ENCODE results near the gene CHCHD6. TPM values are rescaled to one million over a fixed set of nuclear protein-coding genes. Genes with fewer than 3 reads are reported as not detected.

The CHCHD6 gene
- total RNA-seq, 1 donor from 2014 or later, result 17.2 TPM

DNA sequence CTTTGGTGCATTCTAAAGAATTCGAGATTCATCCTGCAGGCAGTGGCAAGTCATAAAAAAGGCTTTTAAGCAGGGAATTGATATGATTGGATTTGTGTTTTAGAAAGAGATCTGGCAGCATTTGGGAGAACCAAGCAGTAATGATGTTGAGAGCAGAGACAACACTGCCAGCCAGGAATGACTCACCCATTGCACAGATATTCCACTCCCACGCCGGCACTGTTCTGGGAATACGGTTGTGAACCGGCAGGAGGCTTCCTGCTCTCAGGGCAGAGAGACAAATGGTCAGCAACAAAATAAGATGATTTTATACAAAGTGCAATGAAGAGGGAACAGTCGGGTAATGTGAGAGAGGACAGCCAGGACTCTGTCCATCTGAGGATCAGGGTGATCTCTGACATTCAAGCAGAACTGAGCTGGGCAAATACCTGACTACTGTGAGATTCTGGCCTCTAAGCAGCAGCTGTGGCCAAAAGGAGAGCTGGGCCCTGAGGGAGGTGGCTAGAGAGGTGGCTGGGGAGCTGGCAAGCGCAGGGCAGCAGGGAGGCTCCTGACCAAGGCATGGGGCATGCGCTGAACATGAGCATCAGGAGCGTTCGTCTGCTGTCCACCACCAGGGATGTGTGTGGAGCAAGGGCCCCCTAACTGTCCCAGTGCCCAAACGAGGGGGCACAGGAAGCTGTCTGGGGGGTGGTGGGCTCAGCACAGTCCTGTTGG, 222.8 kb downstream of the CHCHD6 start:
- Mint-ChIP-seq H3K27ac (ENCODE audit: unreplicated experiment) (no peak overlapping the region), H3K4me3 (ENCODE audit: unreplicated experiment) (peak overlapping the region; percentile 1), H3K9me3 (ENCODE audit: unreplicated experiment) (no peaks in the 10 kb centered on the region), H3K36me3 (ENCODE audit: unreplicated experiment) (no peaks in the 10 kb centered on the region), H3K4me1 (ENCODE audit: low read depth, unreplicated experiment) (peaks cover 37% of the 10 kb centered on the region), H3K27me3 (ENCODE audit: unreplicated experiment) (peaks cover 5% of the 10 kb centered on the region)
- TF ChIP-seq, protein P1, sequence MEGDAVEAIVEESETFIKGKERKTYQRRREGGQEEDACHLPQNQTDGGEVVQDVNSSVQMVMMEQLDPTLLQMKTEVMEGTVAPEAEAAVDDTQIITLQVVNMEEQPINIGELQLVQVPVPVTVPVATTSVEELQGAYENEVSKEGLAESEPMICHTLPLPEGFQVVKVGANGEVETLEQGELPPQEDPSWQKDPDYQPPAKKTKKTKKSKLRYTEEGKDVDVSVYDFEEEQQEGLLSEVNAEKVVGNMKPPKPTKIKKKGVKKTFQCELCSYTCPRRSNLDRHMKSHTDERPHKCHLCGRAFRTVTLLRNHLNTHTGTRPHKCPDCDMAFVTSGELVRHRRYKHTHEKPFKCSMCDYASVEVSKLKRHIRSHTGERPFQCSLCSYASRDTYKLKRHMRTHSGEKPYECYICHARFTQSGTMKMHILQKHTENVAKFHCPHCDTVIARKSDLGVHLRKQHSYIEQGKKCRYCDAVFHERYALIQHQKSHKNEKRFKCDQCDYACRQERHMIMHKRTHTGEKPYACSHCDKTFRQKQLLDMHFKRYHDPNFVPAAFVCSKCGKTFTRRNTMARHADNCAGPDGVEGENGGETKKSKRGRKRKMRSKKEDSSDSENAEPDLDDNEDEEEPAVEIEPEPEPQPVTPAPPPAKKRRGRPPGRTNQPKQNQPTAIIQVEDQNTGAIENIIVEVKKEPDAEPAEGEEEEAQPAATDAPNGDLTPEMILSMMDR (IDR thresholded peaks at IDR 0.05; ENCODE audit: partially characterized antibody, unreplicated experiment), result no peak
- no peak for DNase-seq

DNA sequence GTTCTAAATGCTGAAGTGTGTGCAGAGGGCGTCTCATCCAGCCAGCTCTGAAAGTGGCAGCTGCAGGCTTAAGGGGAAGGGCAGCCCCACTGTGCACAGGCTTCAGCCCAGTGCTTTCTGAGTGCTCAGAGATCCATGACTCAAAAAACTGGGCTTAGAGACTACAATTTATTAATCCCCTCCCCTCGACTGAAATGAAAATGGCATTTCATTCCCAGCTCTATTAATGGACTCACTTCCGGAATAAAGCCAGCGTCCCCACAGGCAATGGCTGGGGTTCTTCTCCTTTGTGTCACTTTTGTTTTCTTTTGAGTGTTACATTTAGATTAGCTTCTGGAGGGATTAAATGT, 223.3 kb downstream of the CHCHD6 start:
- TF ChIP-seq, protein P1 (IDR thresholded peaks at IDR 0.05; ENCODE audit: partially characterized antibody, unreplicated experiment), result no peak
- H3K36me3 Mint-ChIP-seq (ENCODE audit: unreplicated experiment), result no peaks in the 10 kb centered on the region
- no peak for DNase-seq
- no peak overlapping the region for H3K4me3 Mint-ChIP-seq (ENCODE audit: unreplicated experiment)
- no peaks in the 10 kb centered on the region for H3K9me3 Mint-ChIP-seq (ENCODE audit: unreplicated experiment)
- H3K4me1 Mint-ChIP-seq (ENCODE audit: low read depth, unreplicated experiment), result peaks cover 39% of the 10 kb centered on the region
- peaks cover 6% of the 10 kb centered on the region for H3K27me3 Mint-ChIP-seq (ENCODE audit: unreplicated experiment)
- no peak overlapping the region for H3K27ac Mint-ChIP-seq (ENCODE audit: unreplicated experiment)

DNA sequence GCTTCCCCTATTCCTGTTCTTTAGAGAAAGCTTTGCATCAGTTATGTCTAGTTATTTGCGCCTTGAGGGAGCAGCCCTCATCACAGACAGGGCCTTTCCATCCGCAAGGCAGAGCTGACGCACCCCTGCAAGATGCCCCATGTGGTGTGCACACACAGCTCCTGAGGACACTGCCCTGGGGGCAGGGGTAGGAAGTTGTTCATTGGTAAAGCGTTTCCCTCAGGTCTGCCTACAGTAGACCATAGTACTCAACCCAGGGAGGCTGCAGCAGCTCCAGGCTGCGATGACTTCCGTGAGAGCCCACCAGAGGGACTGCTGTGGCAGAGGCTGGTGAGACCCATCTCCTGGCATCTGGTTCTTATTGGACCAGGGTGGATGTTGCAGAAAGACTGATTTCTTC, 223.8 kb downstream of the CHCHD6 start:
- Mint-ChIP-seq H3K27me3 (ENCODE audit: unreplicated experiment) (peaks cover 6% of the 10 kb centered on the region), H3K27ac (ENCODE audit: unreplicated experiment) (no peak overlapping the region)

DNA sequence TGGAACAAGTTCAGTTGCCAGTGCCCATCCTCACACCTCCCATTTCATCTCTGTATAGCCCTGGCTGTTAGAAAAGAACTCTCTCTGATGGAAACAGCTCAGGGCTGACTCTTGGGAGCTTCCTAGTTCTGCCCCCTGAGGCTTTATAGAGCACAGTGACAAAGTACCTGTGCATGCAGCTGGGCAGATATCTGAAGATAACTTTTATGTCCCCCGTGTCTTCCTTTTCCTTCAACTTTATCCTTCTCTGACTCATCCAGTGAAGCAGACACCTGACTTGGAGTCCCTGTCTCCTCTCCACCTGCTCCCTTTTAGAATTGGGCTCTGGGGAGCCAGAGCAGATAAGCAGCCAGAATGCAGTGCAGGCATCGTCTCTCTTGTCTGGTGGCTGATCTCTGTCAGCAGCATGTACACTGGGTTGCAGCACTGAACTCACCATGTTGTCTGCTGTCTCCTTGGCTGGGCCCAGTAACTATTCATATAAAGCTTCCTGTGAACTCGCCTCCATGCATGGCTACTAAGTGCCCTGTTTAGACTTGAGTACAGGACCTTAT, 225.0 kb downstream of the CHCHD6 start:
- Mint-ChIP-seq H3K27me3 (ENCODE audit: unreplicated experiment) (peaks cover 6% of the 10 kb centered on the region), H3K9me3 (ENCODE audit: unreplicated experiment) (no peaks in the 10 kb centered on the region), H3K4me1 (ENCODE audit: low read depth, unreplicated experiment) (peaks cover 45% of the 10 kb centered on the region), H3K27ac (ENCODE audit: unreplicated experiment) (no peak overlapping the region), H3K4me3 (ENCODE audit: unreplicated experiment) (no peak overlapping the region), H3K36me3 (ENCODE audit: unreplicated experiment) (no peaks in the 10 kb centered on the region)
- no peak for DNase-seq
- TF ChIP-seq, protein P1 (IDR thresholded peaks at IDR 0.05; ENCODE audit: partially characterized antibody, unreplicated experiment), result no peak

More for the DNA sequence above, 223.8 kb downstream of the CHCHD6 start:
- TF ChIP-seq, protein P1 (IDR thresholded peaks at IDR 0.05; ENCODE audit: partially characterized antibody, unreplicated experiment), result no peak
- no peaks in the 10 kb centered on the region for H3K9me3 Mint-ChIP-seq (ENCODE audit: unreplicated experiment)
- peaks cover 39% of the 10 kb centered on the region for H3K4me1 Mint-ChIP-seq (ENCODE audit: low read depth, unreplicated experiment)
- no peak for DNase-seq
- H3K4me3 Mint-ChIP-seq (ENCODE audit: unreplicated experiment), result no peak overlapping the region
- H3K36me3 Mint-ChIP-seq (ENCODE audit: unreplicated experiment), result no peaks in the 10 kb centered on the region

DNA sequence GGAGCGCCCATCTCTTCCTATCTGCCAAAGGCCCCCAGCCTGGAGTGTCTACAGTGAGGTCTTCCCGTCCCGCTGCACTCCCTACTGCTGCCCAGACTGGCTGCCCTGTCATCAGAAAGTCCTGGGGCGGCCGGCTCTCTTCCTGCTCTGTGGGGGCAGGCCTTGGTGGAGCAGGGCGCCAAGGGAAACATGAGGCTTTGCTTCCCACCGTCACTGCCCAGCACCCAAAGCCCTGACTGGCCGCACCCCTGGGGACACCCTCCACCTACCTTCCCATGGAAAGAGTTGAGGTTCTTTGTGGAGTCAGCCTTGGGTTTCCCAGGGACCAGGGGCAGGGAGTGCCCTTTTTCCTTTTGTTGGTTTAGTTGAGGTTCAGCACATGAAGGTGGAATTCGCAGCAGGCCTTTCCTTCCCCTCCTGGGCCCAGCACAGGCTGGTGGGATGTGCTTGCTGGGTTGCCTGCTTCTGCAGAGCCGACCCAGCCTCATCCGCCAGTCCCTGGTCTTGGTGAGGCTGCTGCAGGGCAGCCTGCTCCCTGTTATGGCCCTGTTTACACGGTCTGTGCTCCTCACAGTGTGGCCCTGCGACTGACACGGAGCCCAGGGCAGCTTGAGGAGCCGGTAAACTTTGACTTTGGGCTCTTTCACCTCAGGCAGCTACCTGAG, 227.0 kb downstream of the CHCHD6 start:
- Mint-ChIP-seq H3K4me1 (ENCODE audit: low read depth, unreplicated experiment) (peaks cover 42% of the 10 kb centered on the region), H3K27ac (ENCODE audit: unreplicated experiment) (no peak overlapping the region), H3K4me3 (ENCODE audit: unreplicated experiment) (no peak overlapping the region), H3K9me3 (ENCODE audit: unreplicated experiment) (peaks cover 1% of the 10 kb centered on the region), H3K36me3 (ENCODE audit: unreplicated experiment) (no peaks in the 10 kb centered on the region), H3K27me3 (ENCODE audit: unreplicated experiment) (peaks cover 3% of the 10 kb centered on the region)
- TF ChIP-seq, protein P1 (IDR thresholded peaks at IDR 0.05; ENCODE audit: partially characterized antibody, unreplicated experiment), result no peak
- DNase-seq, result no peak
